Colonic mucosa (tissue), 4 donors: ENCODE results near the gene SH3TC1. TPM values are rescaled to one million over a fixed set of nuclear protein-coding genes. Genes with fewer than 3 reads are reported as not detected.

Experiments used
- DNase-seq: peaks from one replicate; pipeline ENCODE4 v3.0.0-alpha.2; 2020
- H3K27ac ChIP-seq: fragments of 200-600 bp; one replicate; pipeline ENCODE4 v1.8.0; 2021
- H3K27me3 ChIP-seq: fragments of 200-600 bp; one replicate; pipeline ENCODE4 v1.8.0; 2021
- H3K36me3 ChIP-seq: fragments of 200-600 bp; one replicate; pipeline ENCODE4 v1.8.0; 2021
- H3K4me1 ChIP-seq: fragments of 200-600 bp; one replicate; pipeline ENCODE4 v1.8.0; 2021; ENCODE audit warnings: mild to moderate bottlenecking
- H3K4me3 ChIP-seq: fragments of 200-600 bp; one replicate; pipeline ENCODE4 v1.8.0; 2021
- H3K9ac ChIP-seq, 2 donors: one replicate each; pipeline ENCODE4 v1.7.0; 2013; ENCODE audit warnings: control low read depth in 2 of 2, low read depth in 2 of 2, low read length in 2 of 2
- H3K9me3 ChIP-seq: fragments of 200-600 bp; one replicate; pipeline ENCODE4 v1.8.0; 2021
- intact Hi-C: fragments of 100-400 bp; cut with DNase I; formaldehyde crosslinking; loops from one replicate; pipeline ENCODE4 v1.14.1; 2022
- total RNA-seq, 2 donors: library from RNA; stranded (reverse); fragmentation: NEBNext Ultra II Directional in 1 of 2; extraction: Animal tissue kit (Norgen Biotek cat#: 25700) in 1 of 2; gene quantifications; one replicate each; pipeline ENCODE4 v1.2.1, GENCODE V29; 2021
- TF ChIP-seq, protein P1 (sequence below): fragments of 200-600 bp; IDR thresholded peaks from one replicate; pipeline ENCODE4 v1.8.0; 2022; ENCODE audit warnings: antibody characterized with exemption, mild to moderate bottlenecking
- donor health status: healthy.
- donor health status: DM: no; HTN: no; CAD: no.
- donor health status: DM: no; HTN: no; CAD: no.

Gene SH3TC1
- total RNA-seq, 2 donors from 2014 or later: 10.8 to 22.5 TPM

DNA sequence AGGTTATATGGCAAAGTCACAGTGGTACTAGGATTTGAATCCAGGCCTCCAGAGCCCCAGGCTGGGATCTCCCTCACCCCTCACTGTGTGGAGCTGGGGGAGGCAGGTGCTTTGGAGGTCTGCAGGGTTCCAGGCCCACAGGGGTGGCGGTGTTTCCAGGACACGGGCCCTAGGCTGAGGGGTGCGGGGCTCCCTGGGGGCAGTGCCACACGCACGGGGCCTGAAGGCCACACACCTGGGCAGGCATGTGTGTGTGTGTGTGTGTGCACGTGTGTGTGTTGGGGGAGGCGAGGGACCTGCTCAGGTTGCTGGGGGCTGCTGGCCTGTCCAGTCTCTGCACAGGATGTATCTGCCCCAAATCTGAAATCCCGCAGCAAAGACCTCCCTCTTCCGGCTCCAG is 18.8 kb downstream of the SH3TC1 start:
- no peak for DNase-seq
- no peaks in the 10 kb centered on the region for H3K36me3 ChIP-seq
- no peak overlapping the region for H3K27ac ChIP-seq
- H3K9me3 ChIP-seq: no peaks in the 10 kb centered on the region
- no peak overlapping the region for H3K9ac ChIP-seq
- H3K4me3 ChIP-seq: no peak overlapping the region
- H3K27me3 ChIP-seq: no peaks in the 10 kb centered on the region
- no peaks in the 10 kb centered on the region for H3K4me1 ChIP-seq
- intact Hi-C loops: no loop called here
- TF ChIP-seq, protein P1, sequence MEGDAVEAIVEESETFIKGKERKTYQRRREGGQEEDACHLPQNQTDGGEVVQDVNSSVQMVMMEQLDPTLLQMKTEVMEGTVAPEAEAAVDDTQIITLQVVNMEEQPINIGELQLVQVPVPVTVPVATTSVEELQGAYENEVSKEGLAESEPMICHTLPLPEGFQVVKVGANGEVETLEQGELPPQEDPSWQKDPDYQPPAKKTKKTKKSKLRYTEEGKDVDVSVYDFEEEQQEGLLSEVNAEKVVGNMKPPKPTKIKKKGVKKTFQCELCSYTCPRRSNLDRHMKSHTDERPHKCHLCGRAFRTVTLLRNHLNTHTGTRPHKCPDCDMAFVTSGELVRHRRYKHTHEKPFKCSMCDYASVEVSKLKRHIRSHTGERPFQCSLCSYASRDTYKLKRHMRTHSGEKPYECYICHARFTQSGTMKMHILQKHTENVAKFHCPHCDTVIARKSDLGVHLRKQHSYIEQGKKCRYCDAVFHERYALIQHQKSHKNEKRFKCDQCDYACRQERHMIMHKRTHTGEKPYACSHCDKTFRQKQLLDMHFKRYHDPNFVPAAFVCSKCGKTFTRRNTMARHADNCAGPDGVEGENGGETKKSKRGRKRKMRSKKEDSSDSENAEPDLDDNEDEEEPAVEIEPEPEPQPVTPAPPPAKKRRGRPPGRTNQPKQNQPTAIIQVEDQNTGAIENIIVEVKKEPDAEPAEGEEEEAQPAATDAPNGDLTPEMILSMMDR: no peak

DNA sequence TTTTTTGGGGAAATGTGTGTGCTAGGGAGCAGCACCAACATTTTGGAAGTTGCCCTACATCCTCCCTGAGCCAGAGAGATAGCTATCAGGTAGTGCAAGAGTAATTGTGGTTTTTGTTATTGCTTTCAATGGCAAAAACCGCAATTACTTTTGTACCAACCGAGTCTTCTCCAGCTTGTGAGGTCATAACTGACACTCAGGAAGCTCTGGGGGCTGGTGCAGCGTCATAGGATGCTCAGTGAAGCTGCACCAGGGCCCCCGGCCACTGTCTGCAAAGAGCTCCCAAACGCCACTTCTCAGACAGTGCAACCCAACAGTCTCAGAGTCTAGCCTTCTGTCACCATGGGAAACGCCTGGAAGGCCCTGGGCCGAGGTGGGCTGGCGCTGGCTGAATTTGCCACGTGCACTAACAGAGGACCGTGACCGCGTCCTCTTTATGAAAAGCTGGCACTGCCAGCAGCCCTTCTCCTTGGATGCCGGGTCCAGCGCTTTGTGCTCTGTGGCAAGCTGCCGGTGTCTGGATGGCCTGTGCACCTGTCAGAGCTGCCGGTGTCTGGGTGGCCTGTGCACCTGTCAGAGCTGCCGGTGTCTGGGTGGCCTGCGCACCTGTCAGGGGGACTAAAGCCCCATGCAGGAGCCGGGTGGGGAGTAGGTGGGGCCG is 19.4 kb downstream of the SH3TC1 start:
- Histone ChIP-seq H3K27ac (no peak overlapping the region), H3K9ac (no peak overlapping the region), H3K36me3 (no peaks in the 10 kb centered on the region), H3K27me3 (no peaks in the 10 kb centered on the region), H3K4me1 (no peaks in the 10 kb centered on the region), H3K4me3 (no peak overlapping the region), H3K9me3 (no peaks in the 10 kb centered on the region)
- TF ChIP-seq, protein P1: no peak
- no peak for DNase-seq
- intact Hi-C loops: no loop called here

DNA sequence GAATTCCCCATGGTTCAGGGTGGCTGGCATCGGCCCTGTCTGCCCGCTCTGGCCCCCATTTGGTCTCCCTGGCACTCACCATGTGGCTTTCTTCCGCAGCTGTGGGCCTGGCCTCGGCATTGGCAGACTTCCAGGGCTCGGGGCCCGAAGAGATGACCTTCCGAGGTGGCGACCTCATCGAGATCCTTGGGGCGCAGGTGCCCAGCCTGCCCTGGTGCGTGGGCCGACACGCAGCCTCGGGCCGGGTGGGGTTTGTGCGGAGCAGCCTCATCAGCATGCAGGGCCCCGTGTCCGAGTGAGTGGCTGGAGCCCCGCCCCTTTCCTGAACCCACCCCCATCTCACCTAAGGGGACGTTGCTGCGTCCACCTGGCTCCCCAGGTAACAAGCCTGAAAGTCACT is 20.1 kb downstream of the SH3TC1 start:
- no peaks in the 10 kb centered on the region for H3K27me3 ChIP-seq
- H3K4me1 ChIP-seq: no peaks in the 10 kb centered on the region
- no peaks in the 10 kb centered on the region for H3K9me3 ChIP-seq
- no peak overlapping the region for H3K9ac ChIP-seq
- no peak overlapping the region for H3K27ac ChIP-seq
- intact Hi-C loops: no loop called here
- no peak for DNase-seq
- TF ChIP-seq, protein P1: no peak
- H3K36me3 ChIP-seq: no peaks in the 10 kb centered on the region
- H3K4me3 ChIP-seq: no peak overlapping the region

DNA sequence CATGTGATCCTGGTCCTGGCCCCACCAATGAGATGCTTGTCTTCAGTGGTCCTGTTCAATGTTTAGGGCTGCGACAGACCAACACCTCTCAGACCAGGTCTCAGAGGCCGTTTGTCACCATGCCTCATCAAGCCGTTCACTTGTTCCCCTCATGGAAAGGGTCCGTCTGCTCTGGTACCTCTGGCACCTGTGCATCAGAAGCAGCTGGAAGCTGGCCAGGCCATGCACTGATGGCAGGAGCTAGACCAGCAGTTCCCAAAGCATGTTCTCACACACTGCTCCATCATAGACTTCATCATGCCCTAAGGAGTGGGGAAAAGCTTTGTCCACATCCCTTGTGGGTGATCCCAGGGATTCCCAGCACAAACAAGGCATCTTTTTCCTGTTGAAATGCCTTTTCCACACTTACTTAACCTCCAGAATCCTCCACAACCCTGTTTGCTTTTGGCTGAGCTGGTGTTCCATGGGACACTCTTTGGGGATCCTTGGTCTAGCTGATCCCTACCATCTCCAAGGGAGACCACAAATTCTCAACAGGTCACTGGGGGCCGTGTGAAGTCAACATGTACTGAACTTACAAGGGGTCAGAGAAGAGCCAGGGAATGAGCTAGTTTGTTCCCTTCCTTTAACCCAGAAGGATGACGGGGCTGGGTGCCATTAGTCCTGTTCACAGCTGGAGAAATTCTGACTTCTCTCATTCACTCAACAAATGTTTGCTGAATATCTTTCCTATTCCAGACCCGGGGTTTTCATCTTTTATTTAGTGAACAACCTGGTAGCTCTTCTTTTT is 21.8 kb downstream of the SH3TC1 start:
- no peaks in the 10 kb centered on the region for H3K9me3 ChIP-seq
- intact Hi-C loops: no loop called here
- no peak for DNase-seq
- no peak overlapping the region for H3K4me3 ChIP-seq
- H3K36me3 ChIP-seq: no peaks in the 10 kb centered on the region
- TF ChIP-seq, protein P1: no peak
- no peak overlapping the region for H3K27ac ChIP-seq
- H3K4me1 ChIP-seq: no peaks in the 10 kb centered on the region
- H3K27me3 ChIP-seq: no peaks in the 10 kb centered on the region
- no peak overlapping the region for H3K9ac ChIP-seq

DNA sequence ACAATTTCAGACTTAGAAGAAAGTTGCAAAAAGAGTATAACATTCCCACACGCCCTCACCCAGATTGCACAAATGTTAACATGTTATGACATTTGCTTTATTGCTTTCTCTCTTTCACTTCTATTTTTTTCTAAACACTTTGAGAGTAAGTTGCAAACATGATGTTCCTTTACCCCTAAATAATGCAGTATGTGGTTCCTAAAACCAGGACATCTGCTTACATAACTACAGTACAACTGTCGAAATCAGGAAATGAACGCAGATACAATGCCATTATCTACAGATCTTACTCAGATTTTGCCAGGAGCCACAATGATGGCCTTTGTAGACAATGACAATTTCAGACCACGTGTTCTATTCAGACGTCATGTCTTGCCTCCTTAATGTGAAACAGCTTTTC is 22.4 kb downstream of the SH3TC1 start:
- Histone ChIP-seq H3K9ac (no peak overlapping the region), H3K36me3 (no peaks in the 10 kb centered on the region), H3K27me3 (no peaks in the 10 kb centered on the region), H3K4me1 (no peaks in the 10 kb centered on the region), H3K4me3 (no peak overlapping the region), H3K27ac (peak overlapping the region; percentile 37), H3K9me3 (no peaks in the 10 kb centered on the region)
- no peak for DNase-seq
- intact Hi-C loops: no loop called here
- TF ChIP-seq, protein P1: no peak
